HEK293 (cell line): ENCODE results near the gene ETV3.

Source experiments
- BCL11B ChIP-seq: fragments of 450-650 bp; formaldehyde crosslinking; IDR thresholded peaks from 2 replicates; pipeline ENCODE4 v1.5.1; 2016; ENCODE audit warnings: low read depth, missing biosample characterization, missing genetic modification characterization
- SETDB1 ChIP-seq: IDR thresholded peaks from one replicate; pipeline ENCODE4 v1.6.1; 2017; ENCODE audit warnings: mild to moderate bottlenecking, low read length, moderate library complexity, mixed read lengths; ENCODE audit not compliant: insufficient read length
- ZBTB20 ChIP-seq: fragments of 450-650 bp; formaldehyde crosslinking; IDR thresholded peaks from 2 replicates; pipeline ENCODE4 v1.5.1; 2016; ENCODE audit warnings: missing biosample characterization, missing genetic modification characterization
- ZBTB21 ChIP-seq: fragments of 450-650 bp; formaldehyde crosslinking; IDR thresholded peaks from 2 replicates; pipeline ENCODE4 v1.5.1; 2017; ENCODE audit warnings: missing biosample characterization, missing genetic modification characterization
- ZFP41 ChIP-seq: fragments of 450-650 bp; formaldehyde crosslinking; IDR thresholded peaks from 2 replicates; pipeline ENCODE4 v1.5.1; 2016; ENCODE audit warnings: missing biosample characterization, missing genetic modification characterization, borderline replicate concordance
- ZNF10 ChIP-seq: fragments of 450-650 bp; formaldehyde crosslinking; IDR thresholded peaks from 2 replicates; pipeline ENCODE4 v1.5.1; 2017; ENCODE audit warnings: missing biosample characterization, missing genetic modification characterization
- ZNF121 ChIP-seq: fragments of 450-650 bp; formaldehyde crosslinking; IDR thresholded peaks from 2 replicates; pipeline ENCODE4 v1.5.1; 2016; ENCODE audit warnings: missing biosample characterization, missing genetic modification characterization
- ZNF155 ChIP-seq: fragments of 450-650 bp; formaldehyde crosslinking; IDR thresholded peaks from 2 replicates; pipeline ENCODE4 v1.5.1; 2016; ENCODE audit warnings: missing biosample characterization, missing genetic modification characterization
- ZNF223 ChIP-seq: fragments of 450-650 bp; formaldehyde crosslinking; IDR thresholded peaks from 2 replicates; pipeline ENCODE4 v1.5.1; 2016; ENCODE audit warnings: missing biosample characterization, missing genetic modification characterization
- ZNF24 ChIP-seq: fragments of 450-650 bp; formaldehyde crosslinking; IDR thresholded peaks from 2 replicates; pipeline ENCODE4 v1.5.1; 2016; ENCODE audit warnings: missing biosample characterization, missing genetic modification characterization
- ZNF324 ChIP-seq: fragments of 450-650 bp; formaldehyde crosslinking; IDR thresholded peaks from 2 replicates; pipeline ENCODE4 v1.5.1; 2016; ENCODE audit warnings: missing biosample characterization, missing genetic modification characterization
- ZNF560 ChIP-seq: fragments of 450-650 bp; formaldehyde crosslinking; IDR thresholded peaks from 2 replicates; pipeline ENCODE4 v1.5.1; 2017; ENCODE audit warnings: missing biosample characterization, missing genetic modification characterization, borderline replicate concordance
- ZNF561 ChIP-seq: fragments of 450-650 bp; IDR thresholded peaks from 2 replicates; pipeline ENCODE4 v1.5.1; 2018; ENCODE audit warnings: missing biosample characterization, missing genetic modification characterization, borderline replicate concordance
- ZNF629 ChIP-seq: fragments of 450-650 bp; formaldehyde crosslinking; IDR thresholded peaks from 2 replicates; pipeline ENCODE4 v1.5.1; 2017; ENCODE audit warnings: missing biosample characterization, missing genetic modification characterization
- ZNF654 ChIP-seq: fragments of 450-650 bp; formaldehyde crosslinking; IDR thresholded peaks from 2 replicates; pipeline ENCODE4 v1.5.1; 2016; ENCODE audit warnings: low read depth, missing biosample characterization, missing genetic modification characterization
- ZNF76 ChIP-seq: fragments of 450-650 bp; formaldehyde crosslinking; IDR thresholded peaks from 2 replicates; pipeline ENCODE4; 2016; ENCODE audit warnings: low read depth, missing biosample characterization, missing genetic modification characterization, borderline replicate concordance
- ZNF777 ChIP-seq: fragments of 450-650 bp; formaldehyde crosslinking; IDR thresholded peaks from 2 replicates; pipeline ENCODE4 v1.5.1; 2017; ENCODE audit warnings: missing biosample characterization, missing genetic modification characterization, borderline replicate concordance
- ZNF830 ChIP-seq: fragments of 450-650 bp; IDR thresholded peaks from 2 replicates; pipeline ENCODE4 v1.5.0; 2018; ENCODE audit warnings: missing biosample characterization, missing genetic modification characterization, low read depth, mild to moderate bottlenecking, moderate library complexity
- ZNF843 ChIP-seq: fragments of 450-650 bp; formaldehyde crosslinking; IDR thresholded peaks from 2 replicates; pipeline ENCODE4 v1.5.1; 2016; ENCODE audit warnings: missing biosample characterization, missing genetic modification characterization
- TF ChIP-seq, protein P1 (sequence below): fragments of 450-650 bp; formaldehyde crosslinking; IDR thresholded peaks from 2 replicates; pipeline ENCODE4 v1.5.1; 2017; ENCODE audit warnings: missing biosample characterization, missing genetic modification characterization
- TF ChIP-seq, protein P2 (sequence below): fragments of 450-650 bp; formaldehyde crosslinking; IDR thresholded peaks from 2 replicates; pipeline ENCODE4 v1.5.1; 2016; ENCODE audit warnings: missing biosample characterization, missing genetic modification characterization
- TF ChIP-seq, protein P3 (sequence below): fragments of 450-650 bp; formaldehyde crosslinking; IDR thresholded peaks from 2 replicates; pipeline ENCODE4 v1.5.1; 2016; ENCODE audit warnings: missing biosample characterization, missing genetic modification characterization
- TF ChIP-seq, protein P4 (sequence below): fragments of 450-650 bp; formaldehyde crosslinking; conservative IDR thresholded peaks from 2 replicates; pipeline ENCODE4 v1.5.1; 2016; ENCODE audit warnings: low read depth, missing biosample characterization, missing genetic modification characterization
- TF ChIP-seq, protein P5 (sequence below): fragments of 450-650 bp; formaldehyde crosslinking; IDR thresholded peaks from 2 replicates; pipeline ENCODE4 v1.5.1; 2016; ENCODE audit warnings: missing biosample characterization, missing genetic modification characterization, low read depth
- TF ChIP-seq, protein P6 (sequence below): fragments of 450-650 bp; formaldehyde crosslinking; IDR thresholded peaks from 2 replicates; pipeline ENCODE4 v1.5.1; 2016; ENCODE audit warnings: missing biosample characterization, missing genetic modification characterization, borderline replicate concordance

ETV3 gene

DNA sequence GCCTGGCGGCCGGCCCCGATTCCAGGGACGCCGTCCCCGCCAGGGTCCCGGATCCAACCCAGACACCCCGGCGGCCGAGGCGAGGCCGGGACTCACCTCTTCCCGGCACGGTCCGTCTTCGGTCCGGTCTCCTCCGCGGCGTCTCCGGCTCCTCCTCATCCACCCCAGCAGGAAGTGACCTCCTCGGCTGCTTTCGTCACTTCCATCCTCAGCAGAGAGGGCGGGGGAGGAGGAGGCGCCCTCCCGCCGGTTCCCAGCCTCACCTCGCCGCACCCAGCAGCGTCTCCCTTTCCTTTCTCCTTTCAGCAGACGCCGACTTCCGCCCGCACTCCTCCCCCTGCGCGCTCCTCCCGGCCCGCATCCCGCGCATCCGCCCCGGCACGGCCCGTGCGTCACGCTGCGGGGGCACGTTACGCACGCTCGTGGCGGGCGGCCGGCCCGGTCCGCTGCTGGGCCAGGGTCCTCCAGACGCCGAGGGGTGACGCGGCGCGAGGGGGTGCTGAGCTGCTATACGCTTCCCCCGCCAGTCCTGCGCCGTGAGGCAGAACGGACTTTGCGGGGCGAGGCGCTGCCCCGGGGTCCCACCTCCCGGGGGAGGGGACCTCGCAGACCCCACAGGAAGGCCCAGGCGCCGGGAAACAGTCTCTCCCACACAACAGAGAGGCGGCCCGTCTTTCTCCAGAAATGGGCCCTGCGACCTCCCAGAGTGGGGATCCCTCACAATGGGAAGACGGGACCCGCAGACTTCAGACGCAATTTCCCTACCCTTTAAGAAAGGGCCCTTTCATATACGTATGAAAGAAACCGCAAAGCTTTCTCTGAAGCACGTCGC is at the start of gene ETV3 (continued):
- TF ChIP-seq, protein P1, sequence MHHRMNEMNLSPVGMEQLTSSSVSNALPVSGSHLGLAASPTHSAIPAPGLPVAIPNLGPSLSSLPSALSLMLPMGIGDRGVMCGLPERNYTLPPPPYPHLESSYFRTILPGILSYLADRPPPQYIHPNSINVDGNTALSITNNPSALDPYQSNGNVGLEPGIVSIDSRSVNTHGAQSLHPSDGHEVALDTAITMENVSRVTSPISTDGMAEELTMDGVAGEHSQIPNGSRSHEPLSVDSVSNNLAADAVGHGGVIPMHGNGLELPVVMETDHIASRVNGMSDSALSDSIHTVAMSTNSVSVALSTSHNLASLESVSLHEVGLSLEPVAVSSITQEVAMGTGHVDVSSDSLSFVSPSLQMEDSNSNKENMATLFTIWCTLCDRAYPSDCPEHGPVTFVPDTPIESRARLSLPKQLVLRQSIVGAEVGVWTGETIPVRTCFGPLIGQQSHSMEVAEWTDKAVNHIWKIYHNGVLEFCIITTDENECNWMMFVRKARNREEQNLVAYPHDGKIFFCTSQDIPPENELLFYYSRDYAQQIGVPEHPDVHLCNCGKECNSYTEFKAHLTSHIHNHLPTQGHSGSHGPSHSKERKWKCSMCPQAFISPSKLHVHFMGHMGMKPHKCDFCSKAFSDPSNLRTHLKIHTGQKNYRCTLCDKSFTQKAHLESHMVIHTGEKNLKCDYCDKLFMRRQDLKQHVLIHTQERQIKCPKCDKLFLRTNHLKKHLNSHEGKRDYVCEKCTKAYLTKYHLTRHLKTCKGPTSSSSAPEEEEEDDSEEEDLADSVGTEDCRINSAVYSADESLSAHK (tag by site-specific recombination), result no peak
- TF ChIP-seq BCL11B (no peak), ZNF560 (tag by site-specific recombination) (no peak), ZNF777 (tag by site-specific recombination) (no peak), ZFP41 (tag by site-specific recombination) (no peak), ZNF24 (tag by site-specific recombination) (no peak), ZNF561 (tag by site-specific recombination) (peak; percentile 87), ZBTB20 (peak; percentile 76), ZNF121 (tag by site-specific recombination) (no peak), ZNF223 (tag by site-specific recombination) (no peak), ZNF324 (tag by site-specific recombination) (no peak), ZNF76 (tag by site-specific recombination) (peak; percentile 85), ZBTB21 (tag by site-specific recombination) (peak; percentile 90), ZNF830 (no peak), ZNF629 (tag by site-specific recombination) (peak; percentile 97), SETDB1 (no peak), ZNF654 (tag by site-specific recombination) (no peak), ZNF843 (tag by site-specific recombination) (no peak), ZNF155 (tag by site-specific recombination) (no peak), ZNF10 (tag by site-specific recombination) (0 out of 2 replicates have a peak, but pooled peaks have one; percentile 56)
- TF ChIP-seq, protein P2, sequence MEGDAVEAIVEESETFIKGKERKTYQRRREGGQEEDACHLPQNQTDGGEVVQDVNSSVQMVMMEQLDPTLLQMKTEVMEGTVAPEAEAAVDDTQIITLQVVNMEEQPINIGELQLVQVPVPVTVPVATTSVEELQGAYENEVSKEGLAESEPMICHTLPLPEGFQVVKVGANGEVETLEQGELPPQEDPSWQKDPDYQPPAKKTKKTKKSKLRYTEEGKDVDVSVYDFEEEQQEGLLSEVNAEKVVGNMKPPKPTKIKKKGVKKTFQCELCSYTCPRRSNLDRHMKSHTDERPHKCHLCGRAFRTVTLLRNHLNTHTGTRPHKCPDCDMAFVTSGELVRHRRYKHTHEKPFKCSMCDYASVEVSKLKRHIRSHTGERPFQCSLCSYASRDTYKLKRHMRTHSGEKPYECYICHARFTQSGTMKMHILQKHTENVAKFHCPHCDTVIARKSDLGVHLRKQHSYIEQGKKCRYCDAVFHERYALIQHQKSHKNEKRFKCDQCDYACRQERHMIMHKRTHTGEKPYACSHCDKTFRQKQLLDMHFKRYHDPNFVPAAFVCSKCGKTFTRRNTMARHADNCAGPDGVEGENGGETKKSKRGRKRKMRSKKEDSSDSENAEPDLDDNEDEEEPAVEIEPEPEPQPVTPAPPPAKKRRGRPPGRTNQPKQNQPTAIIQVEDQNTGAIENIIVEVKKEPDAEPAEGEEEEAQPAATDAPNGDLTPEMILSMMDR (tag by site-specific recombination), result no peak
- TF ChIP-seq, protein P3, sequence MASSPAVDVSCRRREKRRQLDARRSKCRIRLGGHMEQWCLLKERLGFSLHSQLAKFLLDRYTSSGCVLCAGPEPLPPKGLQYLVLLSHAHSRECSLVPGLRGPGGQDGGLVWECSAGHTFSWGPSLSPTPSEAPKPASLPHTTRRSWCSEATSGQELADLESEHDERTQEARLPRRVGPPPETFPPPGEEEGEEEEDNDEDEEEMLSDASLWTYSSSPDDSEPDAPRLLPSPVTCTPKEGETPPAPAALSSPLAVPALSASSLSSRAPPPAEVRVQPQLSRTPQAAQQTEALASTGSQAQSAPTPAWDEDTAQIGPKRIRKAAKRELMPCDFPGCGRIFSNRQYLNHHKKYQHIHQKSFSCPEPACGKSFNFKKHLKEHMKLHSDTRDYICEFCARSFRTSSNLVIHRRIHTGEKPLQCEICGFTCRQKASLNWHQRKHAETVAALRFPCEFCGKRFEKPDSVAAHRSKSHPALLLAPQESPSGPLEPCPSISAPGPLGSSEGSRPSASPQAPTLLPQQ (tag by site-specific recombination), result peak; percentile 84
- TF ChIP-seq, protein P4, sequence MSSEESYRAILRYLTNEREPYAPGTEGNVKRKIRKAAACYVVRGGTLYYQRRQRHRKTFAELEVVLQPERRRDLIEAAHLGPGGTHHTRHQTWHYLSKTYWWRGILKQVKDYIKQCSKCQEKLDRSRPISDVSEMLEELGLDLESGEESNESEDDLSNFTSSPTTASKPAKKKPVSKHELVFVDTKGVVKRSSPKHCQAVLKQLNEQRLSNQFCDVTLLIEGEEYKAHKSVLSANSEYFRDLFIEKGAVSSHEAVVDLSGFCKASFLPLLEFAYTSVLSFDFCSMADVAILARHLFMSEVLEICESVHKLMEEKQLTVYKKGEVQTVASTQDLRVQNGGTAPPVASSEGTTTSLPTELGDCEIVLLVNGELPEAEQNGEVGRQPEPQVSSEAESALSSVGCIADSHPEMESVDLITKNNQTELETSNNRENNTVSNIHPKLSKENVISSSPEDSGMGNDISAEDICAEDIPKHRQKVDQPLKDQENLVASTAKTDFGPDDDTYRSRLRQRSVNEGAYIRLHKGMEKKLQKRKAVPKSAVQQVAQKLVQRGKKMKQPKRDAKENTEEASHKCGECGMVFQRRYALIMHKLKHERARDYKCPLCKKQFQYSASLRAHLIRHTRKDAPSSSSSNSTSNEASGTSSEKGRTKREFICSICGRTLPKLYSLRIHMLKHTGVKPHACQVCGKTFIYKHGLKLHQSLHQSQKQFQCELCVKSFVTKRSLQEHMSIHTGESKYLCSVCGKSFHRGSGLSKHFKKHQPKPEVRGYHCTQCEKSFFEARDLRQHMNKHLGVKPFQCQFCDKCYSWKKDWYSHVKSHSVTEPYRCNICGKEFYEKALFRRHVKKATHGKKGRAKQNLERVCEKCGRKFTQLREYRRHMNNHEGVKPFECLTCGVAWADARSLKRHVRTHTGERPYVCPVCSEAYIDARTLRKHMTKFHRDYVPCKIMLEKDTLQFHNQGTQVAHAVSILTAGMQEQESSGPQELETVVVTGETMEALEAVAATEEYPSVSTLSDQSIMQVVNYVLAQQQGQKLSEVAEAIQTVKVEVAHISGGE (tag by site-specific recombination), result peak; percentile 94
- TF ChIP-seq, protein P5, sequence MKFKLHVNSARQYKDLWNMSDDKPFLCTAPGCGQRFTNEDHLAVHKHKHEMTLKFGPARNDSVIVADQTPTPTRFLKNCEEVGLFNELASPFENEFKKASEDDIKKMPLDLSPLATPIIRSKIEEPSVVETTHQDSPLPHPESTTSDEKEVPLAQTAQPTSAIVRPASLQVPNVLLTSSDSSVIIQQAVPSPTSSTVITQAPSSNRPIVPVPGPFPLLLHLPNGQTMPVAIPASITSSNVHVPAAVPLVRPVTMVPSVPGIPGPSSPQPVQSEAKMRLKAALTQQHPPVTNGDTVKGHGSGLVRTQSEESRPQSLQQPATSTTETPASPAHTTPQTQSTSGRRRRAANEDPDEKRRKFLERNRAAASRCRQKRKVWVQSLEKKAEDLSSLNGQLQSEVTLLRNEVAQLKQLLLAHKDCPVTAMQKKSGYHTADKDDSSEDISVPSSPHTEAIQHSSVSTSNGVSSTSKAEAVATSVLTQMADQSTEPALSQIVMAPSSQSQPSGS (tag by site-specific recombination), result no peak
- TF ChIP-seq, protein P6, sequence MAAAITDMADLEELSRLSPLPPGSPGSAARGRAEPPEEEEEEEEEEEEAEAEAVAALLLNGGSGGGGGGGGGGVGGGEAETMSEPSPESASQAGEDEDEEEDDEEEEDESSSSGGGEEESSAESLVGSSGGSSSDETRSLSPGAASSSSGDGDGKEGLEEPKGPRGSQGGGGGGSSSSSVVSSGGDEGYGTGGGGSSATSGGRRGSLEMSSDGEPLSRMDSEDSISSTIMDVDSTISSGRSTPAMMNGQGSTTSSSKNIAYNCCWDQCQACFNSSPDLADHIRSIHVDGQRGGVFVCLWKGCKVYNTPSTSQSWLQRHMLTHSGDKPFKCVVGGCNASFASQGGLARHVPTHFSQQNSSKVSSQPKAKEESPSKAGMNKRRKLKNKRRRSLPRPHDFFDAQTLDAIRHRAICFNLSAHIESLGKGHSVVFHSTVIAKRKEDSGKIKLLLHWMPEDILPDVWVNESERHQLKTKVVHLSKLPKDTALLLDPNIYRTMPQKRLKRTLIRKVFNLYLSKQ (tag by site-specific recombination), result no peak
